Motor neuron (in vitro differentiated cells): ENCODE results near the gene CROCC. TPM values are rescaled to one million over a fixed set of nuclear protein-coding genes. Genes with fewer than 3 reads are reported as not detected.
"Not testable (repeated sequence)": the region's sequence is repeated elsewhere in the genome, so short reads cannot be mapped to it uniquely, and the experiment has no call there.

ENCODE experiments used
- ATAC-seq, 8 experiments: fragments of 200-7000 bp; cut with Tn5 transposase; replicated peaks in 6 of 8; 2 replicates each; pipeline ENCODE4 v1.8.0; 2021; ENCODE audit warnings: mild to moderate bottlenecking in 8 of 8, moderate library complexity in 8 of 8
- H3K27ac ChIP-seq, 2 donors: fragments of 250-450 bp; sonication (Bioruptor Pico); 2 replicates each; pipeline ENCODE4 v1.9.0; 2021; ENCODE audit warnings: antibody characterized with exemption in 2 of 2, mild to moderate bottlenecking in 2 of 2, moderate library complexity in 1 of 2
- H3K4me1 ChIP-seq, 2 donors: fragments of 250-450 bp; sonication (Bioruptor Pico); replicated peaks in 1 of 2; 2 replicates each; pipeline ENCODE4 v1.6.1; 2021; ENCODE audit warnings: antibody characterized with exemption in 2 of 2, mild to moderate bottlenecking in 2 of 2, moderate library complexity in 1 of 2
- H3K4me3 ChIP-seq, 5 donors: fragments of 250-450 bp; sonication (Bioruptor Pico); 2 replicates each; pipeline ENCODE4 v1.9.0; 2021; ENCODE audit warnings: antibody characterized with exemption in 5 of 5, mild to moderate bottlenecking in 5 of 5, moderate library complexity in 4 of 5
- WGBS, 10 experiments: fragments of 450-650 bp; shearing (Covaris generic); methylation state at CpG; one replicate each; pipeline ENCODE4 v1.0.0; 2022; 5-methylcytosine and 5-hydroxymethylcytosine counted together
- in situ Hi-C, 9 experiments: fragments of 400-800 bp; cut with MboI; loops; one replicate each; pipeline ENCODE4 v1.15.0; 2021; ENCODE audit warnings: low sequenced_read_pairs in 9 of 9, low pct_unique_long_range_greater_than_20kb in 2 of 9; ENCODE audit not compliant: unreplicated experiment in 9 of 9
- total RNA-seq, 8 experiments: library from RNA; unstranded; fragments of 300-600 nt; gene quantifications; 2 replicates each; pipeline versions ENCODE4 v1.2.3 to v1.2.4, GENCODE V29; 2022

The CROCC gene
- total RNA-seq, 8 experiments from 2014 or later: 10.3 to 30.4 (median 15.6) TPM

DNA sequence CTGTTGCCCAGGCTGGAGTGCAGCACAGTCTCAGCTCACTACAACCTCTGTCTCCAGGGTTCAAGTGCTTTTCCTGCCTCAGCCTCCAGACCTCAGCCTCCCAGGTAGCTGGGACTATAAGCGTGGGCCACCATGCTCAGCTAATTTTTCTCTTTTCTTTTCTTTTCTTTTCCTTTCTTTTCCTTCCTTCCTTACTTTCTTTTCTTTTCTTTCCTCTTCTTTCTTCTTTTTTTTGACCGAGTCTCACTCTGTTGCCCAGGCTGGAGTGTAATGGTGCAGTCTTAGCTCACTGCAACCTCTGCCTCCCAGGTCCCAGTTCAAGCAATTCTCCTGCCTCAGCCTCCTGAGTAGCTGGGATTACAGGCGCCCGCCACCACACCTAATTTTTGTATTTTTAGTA, 42.4 kb downstream of the CROCC start:
- H3K4me1 ChIP-seq, in situ Hi-C loops, H3K27ac ChIP-seq, H3K4me3 ChIP-seq, ATAC-seq: not testable (repeated sequence)
- WGBS, 10 experiments: 75 to 98% (median 96%) methylated on average over 2 to 4 of the region's 4 CpGs; no CpG with 5 or more reads in 1 of the 10 experiments

DNA sequence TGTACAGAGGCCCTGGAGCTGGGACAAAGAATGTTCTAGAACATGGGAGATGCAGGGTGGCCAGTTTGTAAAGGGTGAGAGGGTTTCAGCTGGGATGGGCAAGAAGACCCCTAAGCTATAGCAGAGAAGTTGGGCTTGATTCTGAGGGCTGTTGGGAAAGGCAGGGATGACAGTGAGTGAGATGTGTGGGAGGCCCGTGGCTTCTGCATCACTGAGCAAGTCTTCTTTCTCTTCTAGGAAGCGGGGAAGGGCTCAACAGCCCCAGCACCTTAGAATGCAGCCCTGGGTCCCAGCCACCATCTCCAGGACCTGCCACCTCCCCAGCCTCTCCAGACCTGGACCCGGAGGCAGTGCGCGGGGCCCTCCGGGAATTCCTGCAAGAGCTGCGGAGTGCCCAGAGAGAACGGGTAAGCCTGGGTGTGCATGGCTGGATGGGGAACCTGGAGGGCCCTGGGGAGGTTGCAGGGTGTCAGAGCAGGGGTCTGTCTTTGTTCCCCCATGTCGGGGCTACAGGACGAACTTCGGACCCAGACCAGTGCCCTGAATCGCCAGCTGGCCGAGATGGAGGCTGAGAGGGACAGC, 43.8 kb downstream of the CROCC start:
- no peaks in the 10 kb centered on the region for H3K4me1 ChIP-seq
- ATAC-seq: no peak
- no peak overlapping the region for H3K27ac ChIP-seq
- WGBS, 10 experiments: 94 to 100% (median 98%) methylated on average over 2 to 10 of the region's 13 CpGs; no CpG with 5 or more reads in 7 of the 10 experiments
- in situ Hi-C loops: no loop called here
- no peak overlapping the region for H3K4me3 ChIP-seq

DNA sequence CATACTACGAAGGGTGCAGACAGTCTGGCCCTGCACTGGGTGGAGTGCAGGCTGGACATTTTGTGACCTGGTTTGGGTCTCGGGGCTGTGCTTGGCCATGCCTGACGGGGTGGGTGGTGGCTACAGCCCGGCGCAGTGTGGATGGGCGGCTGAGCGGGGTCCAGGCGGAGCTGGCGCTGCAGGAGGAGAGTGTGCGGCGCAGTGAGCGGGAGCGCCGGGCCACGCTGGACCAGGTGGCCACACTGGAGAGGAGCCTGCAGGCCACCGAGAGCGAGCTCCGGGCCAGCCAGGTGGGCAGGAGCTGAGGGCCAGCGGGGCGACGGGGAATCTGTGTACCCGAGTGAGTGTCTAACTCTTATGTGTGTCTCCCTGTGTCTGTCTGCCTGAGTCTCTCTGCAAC, 44.6 kb downstream of the CROCC start:
- WGBS, 10 experiments: 87 to 100% (median 96%) methylated on average over 3 to 13 of the region's 22 CpGs; no CpG with 5 or more reads in 6 of the 10 experiments
- peaks cover under 1 to 1% of the 10 kb centered on the region in 2 donors for H3K4me1 ChIP-seq
- H3K4me3 ChIP-seq: no peak overlapping the region
- in situ Hi-C loops: no loop called here
- no peak overlapping the region for H3K27ac ChIP-seq
- no peak for ATAC-seq

DNA sequence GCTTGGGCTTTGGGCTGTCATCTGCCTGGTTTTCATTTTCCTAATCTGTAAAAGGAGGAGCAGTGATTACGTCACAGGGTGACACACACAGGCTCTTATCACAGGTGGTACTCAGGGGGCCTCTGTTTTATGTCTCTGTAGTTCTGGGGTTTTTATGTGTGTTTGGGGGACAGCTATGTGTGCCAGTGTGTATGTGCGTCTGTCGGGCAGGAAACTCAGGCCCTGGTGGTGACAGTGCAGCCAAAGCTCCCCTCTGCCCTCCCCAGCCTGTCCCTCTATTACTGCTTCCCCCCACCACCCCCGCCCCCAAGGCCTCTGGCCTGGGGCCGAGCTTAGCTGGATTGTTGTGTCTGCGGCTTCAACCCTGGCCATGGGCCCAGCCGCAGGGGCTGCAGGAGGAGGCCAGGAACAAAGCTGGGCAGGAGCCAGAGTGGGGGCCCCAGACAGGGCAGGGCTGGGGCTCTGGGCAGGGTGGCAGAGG, 45.4 kb downstream of the CROCC start:
- peak in 4 of 8 experiments; percentile 13 to 69 (median 54) for ATAC-seq
- no peak overlapping the region for H3K4me3 ChIP-seq
- no peak overlapping the region for H3K27ac ChIP-seq
- in situ Hi-C loops: no loop called here
- 0 to 85% (median 30%) methylated on average over 1 to 4 of the region's 7 CpGs; no CpG with 5 or more reads in 6 of the 10 experiments for WGBS, 10 experiments
- H3K4me1 ChIP-seq: peaks cover 9 to 10% of the 10 kb centered on the region in 2 donors

DNA sequence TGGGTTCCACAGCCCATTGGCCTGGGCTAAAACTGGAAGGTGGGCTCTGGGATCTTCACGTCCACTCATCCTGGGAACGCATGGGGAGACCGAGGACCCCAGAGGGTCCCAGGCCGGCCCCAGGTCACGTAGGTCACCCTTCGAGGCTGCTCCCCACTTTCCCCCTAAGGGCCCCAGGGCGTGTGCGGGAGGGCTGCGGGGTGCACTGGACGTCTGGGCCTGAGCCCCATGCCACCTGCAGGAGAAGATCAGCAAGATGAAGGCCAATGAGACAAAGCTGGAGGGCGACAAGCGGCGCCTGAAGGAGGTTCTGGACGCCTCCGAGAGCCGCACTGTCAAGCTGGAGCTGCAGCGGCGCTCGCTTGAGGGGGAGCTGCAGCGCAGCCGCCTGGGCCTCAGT, 46.2 kb downstream of the CROCC start:
- no peak overlapping the region for H3K4me3 ChIP-seq
- in situ Hi-C loops: no loop called here
- ATAC-seq: no peak
- H3K4me1 ChIP-seq: peaks cover 14 to 18% of the 10 kb centered on the region in 2 donors
- no peak overlapping the region for H3K27ac ChIP-seq
- 96 to 100% (median 97%) methylated on average over 3 to 11 of the region's 21 CpGs; no CpG with 5 or more reads in 6 of the 10 experiments for WGBS, 10 experiments

DNA sequence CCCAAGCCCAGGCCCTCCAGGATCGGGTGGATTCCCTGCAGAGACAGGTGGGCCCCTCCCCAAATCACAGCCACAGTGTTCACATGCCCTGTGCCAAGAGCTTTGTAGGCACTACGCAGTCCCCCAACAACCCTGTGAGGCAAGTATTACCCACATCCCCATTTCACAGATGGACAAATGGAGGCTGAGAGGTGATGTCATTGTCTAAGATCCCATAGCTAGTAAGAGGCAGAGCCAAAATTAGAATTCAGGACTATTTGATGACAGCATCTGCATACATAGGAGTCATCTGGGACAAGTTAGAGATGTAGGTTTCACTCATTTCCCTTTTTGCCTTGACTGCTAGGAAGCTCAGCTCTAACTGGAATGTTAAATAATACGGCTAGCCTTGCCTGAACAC, 46.6 kb downstream of the CROCC start:
- H3K4me3 ChIP-seq: no peak overlapping the region
- H3K4me1 ChIP-seq: peaks cover 14 to 18% of the 10 kb centered on the region in 2 donors
- 60 to 100% (median 81%) methylated on average over 1 of the region's 3 CpGs; no CpG with 5 or more reads in 2 of the 10 experiments for WGBS, 10 experiments
- H3K27ac ChIP-seq: no peak overlapping the region
- in situ Hi-C loops: no loop called here
- no peak for ATAC-seq

DNA sequence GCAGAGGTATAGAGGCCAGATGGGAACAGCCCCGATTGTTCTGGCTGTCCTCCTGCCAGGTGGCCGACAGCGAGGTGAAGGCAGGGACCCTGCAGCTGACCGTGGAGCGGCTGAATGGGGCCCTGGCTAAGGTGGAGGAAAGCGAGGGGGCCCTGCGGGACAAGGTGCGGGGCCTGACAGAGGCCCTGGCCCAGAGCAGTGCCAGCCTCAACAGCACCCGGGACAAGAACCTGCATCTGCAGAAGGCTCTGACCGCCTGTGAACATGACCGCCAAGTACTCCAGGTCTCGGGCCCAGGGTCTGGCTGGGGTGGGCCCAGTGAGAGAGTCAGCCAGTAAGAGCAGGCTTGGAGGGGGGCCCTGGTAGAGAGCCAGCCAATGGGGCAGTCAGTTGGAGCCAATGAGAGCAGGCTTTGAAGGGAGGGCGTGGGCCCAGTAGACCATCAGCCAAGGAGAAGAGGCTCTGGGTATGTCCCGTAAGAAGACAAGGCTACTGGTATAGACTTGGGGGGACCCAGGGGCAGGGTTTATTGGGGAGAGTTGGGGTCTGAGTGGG, 47.4 kb downstream of the CROCC start:
- WGBS, 10 experiments: 40 to 97% (median 88%) methylated on average over 1 to 9 of the region's 14 CpGs; no CpG with 5 or more reads in 5 of the 10 experiments
- Histone ChIP-seq H3K27ac (no peak overlapping the region), H3K4me3 (no peak overlapping the region), H3K4me1 (peaks cover 14 to 18% of the 10 kb centered on the region in 2 donors)
- in situ Hi-C loops: no loop called here
- ATAC-seq: peak in 1 of 8 experiments; percentile 59

DNA sequence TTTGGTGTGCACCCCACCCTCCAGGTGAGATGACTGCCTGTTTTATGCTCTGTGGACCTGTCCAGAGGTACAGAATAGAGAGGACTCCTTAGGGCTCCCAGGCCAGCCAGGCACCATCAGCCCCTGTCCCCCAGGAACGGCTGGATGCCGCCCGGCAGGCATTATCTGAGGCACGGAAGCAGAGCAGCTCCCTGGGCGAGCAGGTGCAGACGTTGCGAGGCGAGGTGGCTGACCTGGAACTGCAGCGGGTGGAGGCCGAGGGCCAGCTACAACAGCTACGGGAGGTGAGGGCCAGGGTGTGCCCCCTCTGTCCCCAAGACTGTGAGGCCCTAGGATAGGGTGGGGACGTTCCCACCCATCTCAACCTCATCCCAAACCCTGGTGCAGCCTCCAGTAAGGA, 47.9 kb downstream of the CROCC start:
- Histone ChIP-seq H3K4me3 (no peak overlapping the region), H3K27ac (no peak overlapping the region), H3K4me1 (peaks cover 14 to 18% of the 10 kb centered on the region in 2 donors)
- 80 to 97% (median 83%) methylated on average over 1 to 10 of the region's 12 CpGs; no CpG with 5 or more reads in 5 of the 10 experiments for WGBS, 10 experiments
- ATAC-seq: no peak
- in situ Hi-C loops: no loop called here

DNA sequence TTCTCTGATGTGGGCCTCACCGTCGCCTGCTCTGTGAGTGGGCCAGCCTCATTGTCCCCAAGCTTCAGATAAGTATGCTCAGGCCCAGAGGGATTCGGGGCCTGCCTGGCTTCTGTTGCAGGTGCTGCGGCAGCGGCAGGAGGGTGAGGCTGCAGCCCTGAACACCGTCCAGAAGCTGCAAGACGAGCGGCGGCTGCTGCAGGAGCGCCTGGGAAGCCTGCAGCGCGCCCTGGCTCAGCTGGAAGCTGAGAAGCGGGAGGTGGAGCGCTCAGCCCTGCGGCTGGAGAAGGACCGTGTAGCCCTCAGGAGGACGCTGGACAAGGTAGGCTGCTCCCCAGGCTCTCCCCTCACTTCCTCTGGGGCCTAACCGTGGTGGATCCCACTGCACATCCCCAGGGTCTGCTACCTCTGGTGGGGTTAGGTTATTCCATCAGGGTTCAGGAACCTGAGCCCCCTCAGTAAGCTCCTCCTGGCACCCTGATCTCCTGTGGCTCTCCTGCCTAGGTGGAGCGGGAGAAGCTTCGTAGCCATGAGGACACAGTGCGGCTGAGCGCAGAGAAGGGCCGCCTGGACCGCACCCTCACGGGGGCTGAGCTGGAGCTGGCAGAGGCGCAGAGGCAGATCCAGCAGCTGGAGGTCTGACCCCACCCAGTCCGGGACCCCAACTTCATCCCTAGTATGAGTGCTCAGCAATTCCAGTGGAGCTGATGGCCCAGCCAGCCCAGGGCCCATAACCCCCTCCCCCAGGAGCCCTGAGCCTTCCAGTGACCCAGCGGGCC, 48.6 kb downstream of the CROCC start:
- Histone ChIP-seq H3K4me1 (peaks cover 14 to 18% of the 10 kb centered on the region in 2 donors), H3K4me3 (no peak overlapping the region), H3K27ac (no peak overlapping the region)
- in situ Hi-C loops: no loop called here
- WGBS, 10 experiments: 90 to 100% (median 97%) methylated on average over 1 to 19 of the region's 28 CpGs; no CpG with 5 or more reads in 4 of the 10 experiments
- no peak for ATAC-seq

DNA sequence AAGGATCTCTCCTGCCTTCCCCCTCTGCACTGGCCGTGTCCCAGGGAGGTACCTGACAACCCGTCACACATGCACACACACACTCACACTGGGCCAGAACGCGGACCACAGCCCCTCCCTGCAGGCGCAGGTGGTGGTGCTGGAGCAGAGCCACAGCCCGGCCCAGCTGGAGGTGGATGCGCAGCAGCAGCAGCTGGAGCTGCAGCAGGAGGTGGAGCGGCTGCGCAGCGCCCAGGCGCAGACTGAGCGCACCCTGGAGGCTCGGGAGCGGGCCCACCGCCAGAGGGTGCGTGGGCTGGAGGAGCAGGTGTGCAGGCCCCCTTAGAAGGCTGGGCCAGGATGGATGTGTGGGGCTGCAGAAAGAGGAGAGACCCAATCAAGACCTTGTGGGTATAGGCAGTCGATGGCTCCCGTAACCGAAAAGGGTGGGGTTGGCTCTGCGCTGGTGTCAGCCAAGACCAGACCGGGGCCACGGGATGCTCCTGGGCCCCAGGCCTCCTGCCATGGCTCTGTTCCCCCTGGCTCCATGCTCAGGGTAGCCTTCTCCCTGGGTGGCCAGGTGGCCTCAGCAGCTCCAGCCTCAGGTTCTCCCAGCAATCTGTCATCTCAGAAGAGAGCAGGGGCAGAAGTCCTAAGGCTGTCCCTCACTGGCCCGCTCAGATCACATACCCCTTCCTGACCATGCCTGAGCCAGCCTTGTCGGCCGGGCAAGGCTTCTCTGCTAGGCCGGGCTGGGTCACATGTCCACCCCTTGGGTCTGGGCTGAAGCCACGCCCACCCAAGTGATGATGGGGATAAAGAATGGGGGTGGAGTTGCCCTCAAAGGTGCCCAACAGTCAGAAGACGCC, 49.8 kb downstream of the CROCC start:
- 20 to 100% (median 78%) methylated on average over 1 to 15 of the region's 28 CpGs; no CpG with 5 or more reads in 4 of the 10 experiments for WGBS, 10 experiments
- in situ Hi-C loops: no loop called here
- H3K4me1 ChIP-seq: peaks cover 14 to 18% of the 10 kb centered on the region in 2 donors
- no peak overlapping the region for H3K4me3 ChIP-seq
- H3K27ac ChIP-seq: no peak overlapping the region
- peak; percentile 17 to 70 (median 62) for ATAC-seq

DNA sequence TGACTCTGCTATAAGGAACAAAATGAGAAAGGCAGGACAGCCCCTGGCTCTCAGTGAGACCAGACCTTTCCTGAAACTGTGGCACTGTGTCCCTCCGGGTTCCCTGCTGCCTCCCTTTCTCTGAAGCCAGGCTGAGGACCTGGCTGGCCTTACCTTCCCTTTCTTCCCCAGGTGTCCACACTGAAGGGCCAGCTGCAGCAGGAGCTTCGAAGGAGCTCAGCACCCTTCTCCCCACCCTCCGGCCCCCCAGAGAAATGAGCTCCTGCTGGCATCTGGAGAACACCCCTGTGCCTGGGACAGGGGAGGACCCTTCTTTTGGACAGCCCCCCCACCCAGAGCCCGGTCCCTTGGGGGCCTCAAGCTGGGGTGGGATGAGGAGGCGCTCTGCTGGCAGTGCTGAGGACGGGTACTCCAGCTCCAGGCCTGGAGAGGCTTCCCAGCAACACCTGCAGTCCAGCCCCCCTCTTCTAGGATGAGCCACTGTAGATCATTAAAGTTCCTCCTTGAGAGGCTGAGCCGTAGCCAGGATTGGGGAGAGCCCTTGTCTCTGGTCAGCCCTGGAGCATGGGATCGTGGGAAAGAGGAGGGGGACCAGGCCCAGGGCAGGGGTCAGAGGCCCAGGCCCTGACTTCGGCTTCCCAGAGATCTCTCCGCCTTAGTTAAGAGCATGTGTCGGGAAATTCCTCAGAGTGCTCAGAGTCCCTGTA, 50.6 kb downstream of the CROCC start:
- ATAC-seq: peak in 4 of 8 experiments; percentile 4 to 11 (median 8)
- Histone ChIP-seq H3K4me3 (no peak overlapping the region), H3K4me1 (peaks cover 14 to 18% of the 10 kb centered on the region in 2 donors), H3K27ac (peak overlapping the region in 1 of 2 donors; percentile 38)
- 40 to 100% (median 61%) methylated on average over 1 to 5 of the region's 11 CpGs; no CpG with 5 or more reads in 4 of the 10 experiments for WGBS, 10 experiments
- in situ Hi-C loops: no loop called here

DNA sequence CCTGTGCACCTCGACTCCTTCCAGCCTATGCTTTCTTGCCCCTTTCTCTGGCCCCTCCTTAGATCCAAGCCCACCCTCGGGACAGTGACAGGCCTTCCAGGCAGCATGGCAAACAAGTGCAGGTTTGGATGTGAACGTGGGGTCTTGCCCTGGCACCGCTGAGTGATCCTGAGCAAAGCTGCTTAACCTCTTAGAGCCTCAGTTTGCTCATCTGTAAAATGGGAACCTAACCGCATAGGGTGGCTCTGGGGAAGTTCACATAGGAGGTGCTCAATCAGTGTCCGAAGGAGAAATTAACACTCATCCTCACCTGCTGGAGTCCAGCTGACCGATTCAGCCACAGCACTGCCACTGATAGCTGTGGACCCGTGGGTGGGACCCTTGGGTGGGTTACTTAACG, 51.5 kb downstream of the CROCC start:
- in situ Hi-C loops: no loop called here
- H3K27ac ChIP-seq: peak overlapping the region in 1 of 2 donors; percentile 38
- no peak overlapping the region for H3K4me3 ChIP-seq
- peaks cover 14 to 19% of the 10 kb centered on the region in 2 donors for H3K4me1 ChIP-seq
- 47 to 100% (median 96%) methylated on average over 1 to 6 of the region's 9 CpGs; no CpG with 5 or more reads in 4 of the 10 experiments for WGBS, 10 experiments
- no peak for ATAC-seq
